Right lobe of liver (tissue), 6 donors: Measurements from ENCODE around the gene BUB1. TPM values are rescaled to one million over a fixed set of nuclear protein-coding genes. Genes with fewer than 3 reads are reported as not detected.

Experiments used
- ATAC-seq, 4 donors: fragments of 200-7000 bp; cut with Tn5 transposase; one replicate each; pipeline ENCODE4 v1.9.1; 2020; ENCODE audit warnings: mild to moderate bottlenecking in 4 of 4, moderate library complexity in 4 of 4
- DNase-seq, 3 donors: peaks; one replicate each; pipeline ENCODE4 v3.0.0-alpha.2; 2020
- H3K27ac ChIP-seq, 3 donors: fragments of 200-600 bp; one replicate each; pipeline ENCODE4 v1.8.0; 2022
- H3K27me3 ChIP-seq, 2 donors: fragments of 200-600 bp; one replicate each; pipeline ENCODE4 v1.8.0; 2022
- H3K36me3 ChIP-seq, 4 donors: fragments of 200-600 bp; sonication (generic) in 1 of 4; one replicate each; pipeline versions ENCODE4 v1.5.1 to v1.8.0; 2017 to 2022; ENCODE audit warnings: control low read depth in 1 of 4
- H3K4me1 ChIP-seq, 4 donors: fragments of 200-600 bp; sonication (generic) in 1 of 4; one replicate each; pipeline versions ENCODE4 v1.5.1 to v1.8.0; 2017 to 2022; ENCODE audit warnings: control low read depth in 1 of 4
- H3K4me3 ChIP-seq, 3 donors: fragments of 200-600 bp; one replicate each; pipeline ENCODE4 v1.8.0; 2022
- H3K9me3 ChIP-seq, 4 donors: fragments of 200-600 bp; sonication (generic) in 1 of 4; one replicate each; pipeline versions ENCODE4 v1.5.1 to v1.8.0; 2017 to 2022; ENCODE audit warnings: control low read depth in 1 of 4
- POLR2A ChIP-seq: fragments of 450-650 bp; IDR thresholded peaks from one replicate; pipeline ENCODE4 v1.6.1; 2017; ENCODE audit warnings: antibody characterized with exemption, mild to moderate bottlenecking
- WGBS: methylation state at CpG from one replicate; pipeline ENCODE4 v1.1.6; 2018; ENCODE audit warnings: low coverage, low lambda C conversion rate; ENCODE audit not compliant: insufficient coverage; ENCODE audit errors: missing lambda C conversion rate; 5-methylcytosine and 5-hydroxymethylcytosine counted together
- intact Hi-C, 2 donors: fragments of 100-400 bp; cut with DNase I; formaldehyde crosslinking; loops; one replicate each; pipeline versions ENCODE4 v1.11.2 to v1.14.1; 2022
- total RNA-seq, 6 experiments: library from RNA; depleted of rRNA in 2 of 6; stranded (reverse); fragments of >200 nt in 2 of 6; fragmentation: NEBNext Ultra II Directional in 3 of 6; extraction: Animal tissue kit (Norgen Biotek cat#: 25700) in 3 of 6; gene quantifications; one replicate each; pipeline versions ENCODE4 v1.1.0 to v1.2.4, GENCODE V29; 2016 to 2023
- TF ChIP-seq, protein P1 (sequence below), 4 donors: fragments of 200-600 bp in 3 of 4; fragments of 450-650 bp in 1 of 4; IDR thresholded peaks; one replicate each; pipeline versions ENCODE4 v1.5.1 to v1.8.0; 2016 to 2022; ENCODE audit warnings: antibody characterized with exemption in 4 of 4, mild to moderate bottlenecking in 2 of 4
- donor health status: DM: no; HTN: yes; CAD: no.
- donor health status: DM: no; HTN: no; CAD: no.
- donor health status: DM: no; HTN: no; CAD: no.
- donor health status: DM: no; HTN: yes; CAD: no.
- donor health status: DM: no; HTN: yes; CAD: no.

Gene BUB1
- total RNA-seq, 6 experiments from 2014 or later = 0.33 to 3.3 (median 1.4) TPM

DNA sequence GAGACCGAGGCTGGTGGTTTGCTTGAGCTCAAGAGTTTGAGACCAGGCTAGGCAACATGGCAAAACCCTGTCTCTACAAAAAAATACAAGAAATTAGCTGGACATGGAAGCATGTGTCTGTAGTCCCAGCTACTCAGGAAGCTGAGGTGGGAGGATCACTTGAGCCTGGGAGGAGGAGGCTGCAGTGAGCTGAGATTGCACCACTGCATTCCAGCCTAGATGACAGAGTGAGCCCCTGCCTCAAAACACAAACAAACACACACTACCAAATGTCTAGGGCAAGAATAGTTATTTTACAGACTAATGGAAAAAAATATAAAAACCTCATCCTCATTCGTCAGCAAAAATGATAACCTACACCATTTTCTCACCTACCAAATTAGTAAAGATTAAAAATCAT is 15.3 kb downstream of the BUB1 start:
- ATAC-seq = no peak
- Histone ChIP-seq H3K27me3 (no peaks in the 10 kb centered on the region), H3K4me3 (no peak overlapping the region), H3K4me1 (no peaks in the 10 kb centered on the region), H3K36me3 (no peaks in the 10 kb centered on the region), H3K9me3 (no peaks in the 10 kb centered on the region), H3K27ac (no peak overlapping the region)
- no peak for DNase-seq
- WGBS = 100% methylated on average over 2 of the region's 2 CpGs
- TF ChIP-seq, protein P1, sequence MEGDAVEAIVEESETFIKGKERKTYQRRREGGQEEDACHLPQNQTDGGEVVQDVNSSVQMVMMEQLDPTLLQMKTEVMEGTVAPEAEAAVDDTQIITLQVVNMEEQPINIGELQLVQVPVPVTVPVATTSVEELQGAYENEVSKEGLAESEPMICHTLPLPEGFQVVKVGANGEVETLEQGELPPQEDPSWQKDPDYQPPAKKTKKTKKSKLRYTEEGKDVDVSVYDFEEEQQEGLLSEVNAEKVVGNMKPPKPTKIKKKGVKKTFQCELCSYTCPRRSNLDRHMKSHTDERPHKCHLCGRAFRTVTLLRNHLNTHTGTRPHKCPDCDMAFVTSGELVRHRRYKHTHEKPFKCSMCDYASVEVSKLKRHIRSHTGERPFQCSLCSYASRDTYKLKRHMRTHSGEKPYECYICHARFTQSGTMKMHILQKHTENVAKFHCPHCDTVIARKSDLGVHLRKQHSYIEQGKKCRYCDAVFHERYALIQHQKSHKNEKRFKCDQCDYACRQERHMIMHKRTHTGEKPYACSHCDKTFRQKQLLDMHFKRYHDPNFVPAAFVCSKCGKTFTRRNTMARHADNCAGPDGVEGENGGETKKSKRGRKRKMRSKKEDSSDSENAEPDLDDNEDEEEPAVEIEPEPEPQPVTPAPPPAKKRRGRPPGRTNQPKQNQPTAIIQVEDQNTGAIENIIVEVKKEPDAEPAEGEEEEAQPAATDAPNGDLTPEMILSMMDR (IDR thresholded peaks at IDR 0.05) = no peak
- TF ChIP-seq POLR2A = no peak
- intact Hi-C loops = no loop called here

DNA sequence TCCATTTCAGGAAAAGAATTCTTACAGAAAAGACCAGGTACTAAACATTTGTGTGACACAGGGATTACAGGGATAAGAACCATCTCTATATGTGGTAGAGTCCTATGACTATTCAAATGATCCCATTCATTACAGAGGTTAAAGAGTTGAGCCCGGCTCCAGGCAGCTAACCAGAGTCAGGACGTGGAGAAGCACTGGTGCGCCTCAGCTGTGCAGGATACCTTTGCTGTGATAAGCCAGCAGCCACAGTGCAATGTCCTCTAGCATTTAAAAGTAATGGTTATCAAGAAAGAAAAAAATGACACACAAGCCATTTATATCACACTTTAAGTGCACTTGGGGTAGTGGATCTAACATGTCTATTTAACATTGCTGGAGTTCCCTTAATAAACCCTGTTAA is 17.3 kb downstream of the BUB1 start:
- TF ChIP-seq POLR2A = no peak
- ATAC-seq (no peak), DNase-seq (no peak)
- Histone ChIP-seq H3K9me3 (no peaks in the 10 kb centered on the region), H3K4me3 (no peak overlapping the region), H3K36me3 (no peaks in the 10 kb centered on the region), H3K27me3 (no peaks in the 10 kb centered on the region), H3K27ac (no peak overlapping the region), H3K4me1 (no peaks in the 10 kb centered on the region)
- intact Hi-C loops = no loop called here
- WGBS = 78% methylated on average over 2 of the region's 3 CpGs

DNA sequence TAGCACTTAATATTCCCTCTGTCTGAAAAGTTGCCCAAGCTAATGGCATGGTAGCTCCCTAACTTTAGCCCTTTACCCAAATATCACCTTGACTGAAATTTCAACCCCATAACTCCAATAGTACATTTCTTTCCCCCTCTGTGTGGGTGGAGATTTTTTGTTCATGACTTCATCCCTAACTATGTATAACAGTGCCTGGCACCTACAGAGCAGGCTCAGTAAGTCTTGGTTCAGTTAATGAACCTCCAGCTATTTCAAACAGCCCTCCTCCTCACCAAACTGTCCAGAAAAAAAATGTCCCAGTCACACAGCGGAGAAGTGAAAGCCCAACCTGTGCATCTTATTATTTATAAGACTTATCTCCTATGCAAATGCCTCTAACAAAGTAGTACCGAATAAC is 18.6 kb downstream of the BUB1 start:
- no peaks in the 10 kb centered on the region for H3K4me1 ChIP-seq
- no peak overlapping the region for H3K4me3 ChIP-seq
- DNase-seq (no peak), ATAC-seq (no peak)
- no peaks in the 10 kb centered on the region for H3K36me3 ChIP-seq
- no peaks in the 10 kb centered on the region for H3K9me3 ChIP-seq
- no peaks in the 10 kb centered on the region for H3K27me3 ChIP-seq
- 100% methylated on average over 2 of the region's 2 CpGs for WGBS
- TF ChIP-seq, protein P1 (IDR thresholded peaks at IDR 0.05) = no peak
- TF ChIP-seq POLR2A = no peak
- H3K27ac ChIP-seq = no peak overlapping the region
- intact Hi-C loops = no loop called here

DNA sequence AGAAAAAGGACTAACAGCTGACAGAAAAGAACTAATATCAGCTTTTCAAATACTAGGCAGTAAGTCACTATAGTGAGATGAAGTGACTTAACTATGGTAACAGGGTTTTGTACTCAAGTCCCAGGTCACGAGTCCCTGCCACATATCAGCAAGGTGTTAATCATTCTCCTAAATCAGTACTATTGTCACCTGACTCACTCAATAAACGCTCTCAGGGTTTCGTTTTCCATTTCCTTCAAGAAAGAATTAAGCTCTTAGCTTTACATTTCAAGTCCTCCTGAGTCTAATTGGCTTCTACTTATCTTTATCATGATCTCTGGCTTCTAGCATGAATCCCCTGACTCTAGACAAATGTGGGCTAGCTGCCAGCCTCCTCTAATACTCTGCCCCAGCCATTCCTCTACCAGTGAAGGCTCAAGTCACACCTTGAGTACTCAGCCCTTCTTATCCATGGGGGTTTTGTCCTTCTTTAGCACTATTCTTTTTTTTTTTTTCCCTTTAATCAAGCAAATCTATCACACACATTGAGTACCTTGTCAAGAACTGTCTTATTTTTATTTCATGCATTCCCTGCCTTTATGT is 20.0 kb downstream of the BUB1 start:
- H3K9me3 ChIP-seq = no peaks in the 10 kb centered on the region
- 49% methylated on average over 3 of the region's 3 CpGs for WGBS
- H3K27ac ChIP-seq = no peak overlapping the region
- intact Hi-C loops = no loop called here
- TF ChIP-seq, protein P1 (IDR thresholded peaks at IDR 0.05) = no peak
- no peak for TF ChIP-seq POLR2A
- H3K36me3 ChIP-seq = no peaks in the 10 kb centered on the region
- no peak for DNase-seq
- H3K4me3 ChIP-seq = no peak overlapping the region
- no peaks in the 10 kb centered on the region for H3K4me1 ChIP-seq
- peak in 2 of 4 donors; percentile 34 to 47 for ATAC-seq
- H3K27me3 ChIP-seq = no peaks in the 10 kb centered on the region

DNA sequence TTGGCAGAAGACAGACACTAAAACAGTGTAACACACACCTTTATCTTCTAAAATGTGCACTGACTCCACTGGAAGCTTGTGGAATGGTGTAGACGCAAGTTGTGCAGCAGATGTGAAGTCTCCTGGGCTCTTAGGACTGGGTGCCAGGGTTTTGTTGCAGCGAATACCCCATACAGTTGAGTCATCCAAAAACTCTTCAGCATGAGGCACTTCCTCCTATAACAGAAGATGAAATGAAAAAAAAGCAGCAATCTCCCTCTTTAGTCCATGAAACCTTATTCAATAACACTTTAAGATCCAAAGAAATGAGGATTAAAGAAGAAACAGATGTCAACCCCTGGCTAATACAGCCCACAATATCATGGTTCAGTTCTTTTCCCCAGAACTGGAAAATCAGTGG is 22.2 kb downstream of the BUB1 start:
- 83% methylated on average over 2 of the region's 2 CpGs for WGBS
- H3K4me1 ChIP-seq = no peaks in the 10 kb centered on the region
- intact Hi-C loops = no loop called here
- H3K27me3 ChIP-seq = no peaks in the 10 kb centered on the region
- H3K36me3 ChIP-seq = no peaks in the 10 kb centered on the region
- ATAC-seq (no peak), DNase-seq (no peak)
- H3K4me3 ChIP-seq = no peak overlapping the region
- TF ChIP-seq POLR2A = no peak
- TF ChIP-seq, protein P1 (IDR thresholded peaks at IDR 0.05) = no peak
- no peak overlapping the region for H3K27ac ChIP-seq
- no peaks in the 10 kb centered on the region for H3K9me3 ChIP-seq
